Endothelial cell of umbilical vein (primary cell): ENCODE data around the gene ZFAND6.

Experiments used
- CTCF ChIP-seq, 2 donors: IDR thresholded peaks; 1 replicate in 1 of 2; 2 replicates in 1 of 2; pipeline ENCODE4 v1.5.1; 2011; ENCODE audit warnings: low read length in 2 of 2, mild to moderate bottlenecking in 2 of 2, moderate library complexity in 2 of 2, control low read depth in 1 of 2, inconsistent platforms in 1 of 2, low read depth in 1 of 2; ENCODE audit not compliant: insufficient read depth in 1 of 2; ENCODE audit errors: extremely low read depth in 1 of 2
- POLR2A ChIP-seq: IDR thresholded peaks from 2 replicates; pipeline ENCODE4 v1.6.1; 2012; ENCODE audit warnings: low read depth, mild to moderate bottlenecking, control low read depth, low read length

GRCh38 chr15:80058851-80059785 is at the start of gene ZFAND6:
- TF ChIP-seq POLR2A: peak; percentile 59
- no peak for TF ChIP-seq CTCF (IDR thresholded peaks at IDR 0.05; ENCODE audit: extremely low read depth in 1 of 2, insufficient read depth in 1 of 2, low read depth in 1 of 2, low read length in 2 of 2)
